ENCODE measurements around the gene CSMD2. TPM values are rescaled to one million over a fixed set of nuclear protein-coding genes. Genes with fewer than 3 reads are reported as not detected.

The CSMD2 gene
- total RNA-seq, 2 experiments from 2014 or later = not detected

- CTCF ChIA-PET = no interaction called here
- Mint-ChIP-seq H3K4me1 (ENCODE audit: low read depth) (no peaks in the 10 kb centered on the region), H3K27ac (no peak overlapping the region), H3K36me3 (ENCODE audit: low read depth) (no peaks in the 10 kb centered on the region), H3K9me3 (no peaks in the 10 kb centered on the region), H3K27me3 (peaks cover 20% of the 10 kb centered on the region), H3K4me3 (no peak overlapping the region)
- TF ChIP-seq CTCF (IDR thresholded peaks at IDR 0.05) = no peak
- DNase-seq (no peak), ATAC-seq (ENCODE audit: poor library complexity) (no peak)
- no peak overlapping the region for H3K27ac ChIP-seq (ENCODE audit: low read depth in 1 of 2, low read length in 2 of 2)
- no peak overlapping the region for H3K4me3 ChIP-seq (ENCODE audit: low read length)
- intact Hi-C loops (cut with DNase I, micrococcal nuclease) = no loop called here
- H3K9me3 ChIP-seq (ENCODE audit: control insufficient read depth in 1 of 2, insufficient read depth in 1 of 2, low read length in 2 of 2) = peaks cover 0 to 3% of the 10 kb centered on the region in 2 experiments
- POLR2A ChIA-PET = no interaction called here
- no peaks in the 10 kb centered on the region for H3K36me3 ChIP-seq (ENCODE audit: insufficient read depth, low read length)
- peaks cover 5 to 10% of the 10 kb centered on the region in 2 experiments for H3K27me3 ChIP-seq (ENCODE audit: control insufficient read depth in 1 of 2, insufficient read depth in 2 of 2, low read length in 2 of 2)
- H3K4me1 ChIP-seq (ENCODE audit: insufficient read depth, low read length) = no peaks in the 10 kb centered on the region
Observed at GRCh38 chr1:33777337-33777736, 387.7 kb downstream of the CSMD2 start.

DNA sequence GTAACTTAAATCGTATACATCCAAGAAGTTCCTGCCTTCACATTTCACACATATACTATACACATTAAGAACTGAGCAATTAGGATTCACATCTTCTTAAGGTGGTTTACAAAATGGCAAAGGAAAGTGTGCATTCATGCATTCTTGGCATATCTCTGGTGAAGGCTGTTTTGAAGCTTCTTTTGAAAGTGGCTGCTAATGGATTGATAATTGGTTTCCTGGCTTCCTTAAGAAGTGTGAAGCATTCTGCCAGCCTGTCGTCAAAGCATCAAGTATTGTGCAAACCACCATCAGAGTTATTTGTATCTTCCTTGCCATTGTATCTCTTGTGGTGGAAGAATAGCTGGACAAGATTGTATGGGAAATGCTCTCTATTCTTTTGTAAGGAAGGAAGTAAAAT, 396.2 kb downstream of the CSMD2 start:
- intact Hi-C loops (cut with DNase I, micrococcal nuclease) = no loop called here
- ATAC-seq (ENCODE audit: poor library complexity) = no peak

DNA sequence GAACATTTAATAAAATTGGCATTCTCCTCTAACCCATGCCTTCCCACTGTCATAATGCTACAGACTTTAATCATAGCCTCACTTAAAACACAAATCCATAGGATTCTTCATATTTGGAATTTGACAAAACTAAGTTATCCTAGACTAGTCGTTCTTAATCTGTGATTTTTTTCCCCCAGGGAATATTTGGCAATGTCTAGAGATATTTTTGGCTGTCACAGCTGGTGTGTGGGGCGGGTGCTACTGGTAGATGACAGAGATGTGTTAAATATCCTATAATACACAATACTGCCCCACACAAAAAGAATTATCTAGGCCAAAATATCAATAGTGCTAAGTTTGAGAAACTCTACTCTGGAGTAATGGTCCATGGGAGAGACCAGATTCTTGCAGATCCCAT, 396.9 kb downstream of the CSMD2 start:
- Histone ChIP-seq H3K36me3 (ENCODE audit: insufficient read depth, low read length) (no peaks in the 10 kb centered on the region), H3K9me3 (ENCODE audit: control insufficient read depth in 1 of 2, insufficient read depth in 1 of 2, low read length in 2 of 2) (peaks cover 0 to 3% of the 10 kb centered on the region in 2 experiments), H3K4me1 (ENCODE audit: insufficient read depth, low read length) (no peaks in the 10 kb centered on the region), H3K27ac (ENCODE audit: low read depth in 1 of 2, low read length in 2 of 2) (no peak overlapping the region), H3K4me3 (ENCODE audit: low read length) (no peak overlapping the region), H3K27me3 (ENCODE audit: control insufficient read depth in 1 of 2, insufficient read depth in 2 of 2, low read length in 2 of 2) (peaks cover 0 to 11% of the 10 kb centered on the region in 2 experiments)
- CTCF ChIA-PET = no interaction called here
- peaks cover 17% of the 10 kb centered on the region for H3K27me3 Mint-ChIP-seq
- TF ChIP-seq CTCF (IDR thresholded peaks at IDR 0.05) = no peak
- no peak overlapping the region for H3K4me3 Mint-ChIP-seq
- DNase-seq = no peak
- no peak overlapping the region for H3K27ac Mint-ChIP-seq
- no peaks in the 10 kb centered on the region for H3K36me3 Mint-ChIP-seq (ENCODE audit: low read depth)
- H3K9me3 Mint-ChIP-seq = no peaks in the 10 kb centered on the region
- ATAC-seq (ENCODE audit: poor library complexity) = no peak
- POLR2A ChIA-PET = no interaction called here
- H3K4me1 Mint-ChIP-seq (ENCODE audit: low read depth) = no peaks in the 10 kb centered on the region
- intact Hi-C loops (cut with DNase I, micrococcal nuclease) = no loop called here

More for the DNA sequence above, 396.2 kb downstream of the CSMD2 start:
- DNase-seq = no peak
- Histone ChIP-seq H3K4me1 (ENCODE audit: insufficient read depth, low read length) (no peaks in the 10 kb centered on the region), H3K4me3 (ENCODE audit: low read length) (no peak overlapping the region), H3K27me3 (ENCODE audit: control insufficient read depth in 1 of 2, insufficient read depth in 2 of 2, low read length in 2 of 2) (peaks cover 5 to 14% of the 10 kb centered on the region in 2 experiments), H3K27ac (ENCODE audit: low read depth in 1 of 2, low read length in 2 of 2) (no peak overlapping the region), H3K36me3 (ENCODE audit: insufficient read depth, low read length) (no peaks in the 10 kb centered on the region), H3K9me3 (ENCODE audit: control insufficient read depth in 1 of 2, insufficient read depth in 1 of 2, low read length in 2 of 2) (peaks cover 0 to 6% of the 10 kb centered on the region in 2 experiments)
- ChIA-PET CTCF (interaction anchor here (1.7 kb wide), 1 partner anchor 9 kb away, joined by 3 read pairs; no protein-coding TSS in a partner anchor), POLR2A (no interaction called here)
- no peaks in the 10 kb centered on the region for H3K36me3 Mint-ChIP-seq (ENCODE audit: low read depth)
- H3K4me3 Mint-ChIP-seq = no peak overlapping the region
- TF ChIP-seq CTCF (IDR thresholded peaks at IDR 0.05) = no peak
- H3K4me1 Mint-ChIP-seq (ENCODE audit: low read depth) = no peaks in the 10 kb centered on the region
- H3K27ac Mint-ChIP-seq = no peak overlapping the region
- no peaks in the 10 kb centered on the region for H3K9me3 Mint-ChIP-seq
- H3K27me3 Mint-ChIP-seq = peaks cover 21% of the 10 kb centered on the region

Measured in CD4-positive, alpha-beta T cell (primary cell).